Lower lobe of right lung (tissue), 2 donors: ENCODE measurements around the gene SEPTIN8. TPM values are rescaled to one million over a fixed set of nuclear protein-coding genes. Genes with fewer than 3 reads are reported as not detected.

ENCODE experiments used
- ATAC-seq, 2 donors: fragments of 200-7000 bp; cut with Tn5 transposase; one replicate each; pipeline ENCODE4 v1.9.1; 2020 to 2022; ENCODE audit warnings: mild to moderate bottlenecking in 2 of 2, moderate library complexity in 2 of 2
- DNase-seq: peaks from one replicate; pipeline ENCODE4 v3.0.0-alpha.2; 2020
- H3K27ac ChIP-seq: fragments of 200-600 bp; one replicate; pipeline ENCODE4 v1.8.0; 2022
- H3K27me3 ChIP-seq: fragments of 200-600 bp; one replicate; pipeline ENCODE4 v1.8.0; 2022; ENCODE audit warnings: low read depth
- H3K36me3 ChIP-seq: fragments of 200-600 bp; one replicate; pipeline ENCODE4 v1.8.0; 2022; ENCODE audit warnings: mild to moderate bottlenecking
- H3K4me1 ChIP-seq: fragments of 200-600 bp; one replicate; pipeline ENCODE4 v1.8.0; 2022
- H3K4me3 ChIP-seq: fragments of 200-600 bp; one replicate; pipeline ENCODE4 v1.8.0; 2022; ENCODE audit warnings: mild to moderate bottlenecking
- H3K9me3 ChIP-seq: fragments of 200-600 bp; one replicate; pipeline ENCODE4 v1.8.0; 2022
- intact Hi-C: fragments of 100-400 bp; cut with DNase I; formaldehyde crosslinking; loops from one replicate; pipeline ENCODE4 v1.11.0; 2022
- total RNA-seq: library from RNA; stranded (reverse); fragmentation: NEBNext Ultra II Directional; extraction: Animal tissue kit (Norgen Biotek cat#: 25700); gene quantifications from one replicate; pipeline ENCODE4 v1.2.1, GENCODE V29; 2021
- TF ChIP-seq, protein P1 (sequence below): fragments of 200-600 bp; IDR thresholded peaks from one replicate; pipeline ENCODE4 v1.8.0; 2022; ENCODE audit warnings: antibody characterized with exemption, mild to moderate bottlenecking
- donor health status: DM: no; HTN: yes; CAD: no; lungs with severe emphysema.

SEPTIN8 gene
- total RNA-seq, 1 donor from 2014 or later: 32.8 TPM

- Histone ChIP-seq H3K36me3 (no peaks in the 10 kb centered on the region), H3K27ac (no peak overlapping the region), H3K27me3 (no peaks in the 10 kb centered on the region), H3K4me1 (no peaks in the 10 kb centered on the region), H3K4me3 (no peak overlapping the region), H3K9me3 (no peaks in the 10 kb centered on the region)
- intact Hi-C loops: no loop called here
- TF ChIP-seq, protein P1, sequence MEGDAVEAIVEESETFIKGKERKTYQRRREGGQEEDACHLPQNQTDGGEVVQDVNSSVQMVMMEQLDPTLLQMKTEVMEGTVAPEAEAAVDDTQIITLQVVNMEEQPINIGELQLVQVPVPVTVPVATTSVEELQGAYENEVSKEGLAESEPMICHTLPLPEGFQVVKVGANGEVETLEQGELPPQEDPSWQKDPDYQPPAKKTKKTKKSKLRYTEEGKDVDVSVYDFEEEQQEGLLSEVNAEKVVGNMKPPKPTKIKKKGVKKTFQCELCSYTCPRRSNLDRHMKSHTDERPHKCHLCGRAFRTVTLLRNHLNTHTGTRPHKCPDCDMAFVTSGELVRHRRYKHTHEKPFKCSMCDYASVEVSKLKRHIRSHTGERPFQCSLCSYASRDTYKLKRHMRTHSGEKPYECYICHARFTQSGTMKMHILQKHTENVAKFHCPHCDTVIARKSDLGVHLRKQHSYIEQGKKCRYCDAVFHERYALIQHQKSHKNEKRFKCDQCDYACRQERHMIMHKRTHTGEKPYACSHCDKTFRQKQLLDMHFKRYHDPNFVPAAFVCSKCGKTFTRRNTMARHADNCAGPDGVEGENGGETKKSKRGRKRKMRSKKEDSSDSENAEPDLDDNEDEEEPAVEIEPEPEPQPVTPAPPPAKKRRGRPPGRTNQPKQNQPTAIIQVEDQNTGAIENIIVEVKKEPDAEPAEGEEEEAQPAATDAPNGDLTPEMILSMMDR: no peak
- no peak for DNase-seq
- ATAC-seq: no peak
Observed at GRCh38 chr5:132790201-132790865, 13.3 kb upstream of the SEPTIN8 start.

GRCh38 chr5:132788990-132789886 lies 12.2 kb upstream of the SEPTIN8 start:
- DNase-seq: no peak
- no peak overlapping the region for H3K4me3 ChIP-seq
- TF ChIP-seq, protein P1: no peak
- no peaks in the 10 kb centered on the region for H3K9me3 ChIP-seq
- no peaks in the 10 kb centered on the region for H3K36me3 ChIP-seq
- no peak overlapping the region for H3K27ac ChIP-seq
- no peak for ATAC-seq
- no peaks in the 10 kb centered on the region for H3K27me3 ChIP-seq
- intact Hi-C loops: no loop called here
- H3K4me1 ChIP-seq: no peaks in the 10 kb centered on the region

DNA sequence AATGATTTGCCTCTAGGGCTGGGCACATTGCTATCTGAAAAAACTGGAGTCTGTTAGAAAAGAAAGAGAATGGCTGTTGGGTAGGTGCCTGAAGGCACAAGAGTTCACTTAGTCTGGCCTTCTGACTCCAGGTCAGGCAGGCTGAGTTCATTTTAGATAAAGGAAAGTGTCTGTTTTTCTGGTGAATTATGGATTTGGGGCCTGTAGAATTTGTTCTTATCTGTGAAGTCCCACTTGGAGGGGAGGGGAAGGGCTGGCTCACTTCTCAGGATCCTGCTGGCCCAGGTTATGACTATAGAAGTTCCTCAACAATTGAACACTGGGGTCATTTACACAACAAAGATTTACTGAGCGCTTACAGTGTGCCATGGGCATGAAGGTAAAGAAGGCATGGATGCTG lies 11.5 kb upstream of the SEPTIN8 start:
- intact Hi-C loops: no loop called here
- no peak for ATAC-seq
- Histone ChIP-seq H3K36me3 (no peaks in the 10 kb centered on the region), H3K9me3 (no peaks in the 10 kb centered on the region), H3K4me3 (no peak overlapping the region), H3K27ac (no peak overlapping the region), H3K4me1 (no peaks in the 10 kb centered on the region), H3K27me3 (no peaks in the 10 kb centered on the region)
- TF ChIP-seq, protein P1: no peak
- no peak for DNase-seq

DNA sequence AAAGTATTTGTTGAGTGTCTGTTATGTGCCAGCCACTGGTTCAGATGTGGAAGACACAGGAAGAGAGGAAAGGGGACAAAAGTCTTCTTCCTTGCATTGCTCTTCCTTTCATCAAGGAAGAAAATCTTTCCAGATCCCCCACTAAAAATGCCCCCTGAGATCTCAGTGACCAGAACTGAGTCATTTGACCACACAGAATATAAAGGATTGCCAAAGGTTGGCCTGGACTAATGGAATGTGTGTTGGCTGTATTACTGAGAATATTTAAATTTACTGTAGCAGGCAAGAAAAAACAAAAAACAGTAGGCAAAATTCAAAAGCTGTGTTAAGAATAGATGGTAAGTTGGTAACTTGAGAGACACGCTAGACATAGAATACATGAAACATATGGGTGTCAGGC lies 10.0 kb upstream of the SEPTIN8 start:
- Histone ChIP-seq H3K27me3 (no peaks in the 10 kb centered on the region), H3K27ac (no peak overlapping the region), H3K4me3 (no peak overlapping the region), H3K36me3 (no peaks in the 10 kb centered on the region), H3K4me1 (no peaks in the 10 kb centered on the region), H3K9me3 (no peaks in the 10 kb centered on the region)
- ATAC-seq (no peak), DNase-seq (no peak)
- intact Hi-C loops: no loop called here
- TF ChIP-seq, protein P1: no peak

- no peak overlapping the region for H3K4me3 ChIP-seq
- intact Hi-C loops: no loop called here
Observed at GRCh38 chr5:132785864-132786263, 8.8 kb upstream of the SEPTIN8 start.

More at GRCh38 chr5:132785864-132786263, 8.8 kb upstream of the SEPTIN8 start:
- ATAC-seq: no peak
- H3K27me3 ChIP-seq: no peaks in the 10 kb centered on the region
- no peak overlapping the region for H3K27ac ChIP-seq
- TF ChIP-seq, protein P1: no peak
- no peaks in the 10 kb centered on the region for H3K9me3 ChIP-seq
- H3K4me1 ChIP-seq: no peaks in the 10 kb centered on the region
- DNase-seq: no peak
- H3K36me3 ChIP-seq: no peaks in the 10 kb centered on the region
